Gastrocnemius medialis (tissue), 4 donors: ENCODE data around the gene MLXIP.

Experiments
- POLR2A ChIP-seq, 2 donors: fragments of 450-650 bp; IDR thresholded peaks; one replicate each; pipeline ENCODE4 v1.6.1; 2017; ENCODE audit warnings: antibody characterized with exemption in 2 of 2, mild to moderate bottlenecking in 2 of 2, moderate library complexity in 2 of 2
- TF ChIP-seq, protein P1 (sequence below), 5 experiments: fragments of 450-650 bp in 3 of 5; fragments of 200-600 bp in 2 of 5; sonication (generic) in 2 of 5; IDR thresholded peaks in 4 of 5; conservative IDR thresholded peaks in 1 of 5; 1 replicate in 4 of 5; 2 replicates in 1 of 5; pipeline ENCODE4 v1.5.1; 2016 to 2019; ENCODE audit warnings: antibody characterized with exemption in 5 of 5, mild to moderate bottlenecking in 3 of 5, moderate library complexity in 3 of 5

GRCh38 chr12:122127839-122128238, 49.3 kb downstream of the MLXIP start:
- TF ChIP-seq, protein P1, sequence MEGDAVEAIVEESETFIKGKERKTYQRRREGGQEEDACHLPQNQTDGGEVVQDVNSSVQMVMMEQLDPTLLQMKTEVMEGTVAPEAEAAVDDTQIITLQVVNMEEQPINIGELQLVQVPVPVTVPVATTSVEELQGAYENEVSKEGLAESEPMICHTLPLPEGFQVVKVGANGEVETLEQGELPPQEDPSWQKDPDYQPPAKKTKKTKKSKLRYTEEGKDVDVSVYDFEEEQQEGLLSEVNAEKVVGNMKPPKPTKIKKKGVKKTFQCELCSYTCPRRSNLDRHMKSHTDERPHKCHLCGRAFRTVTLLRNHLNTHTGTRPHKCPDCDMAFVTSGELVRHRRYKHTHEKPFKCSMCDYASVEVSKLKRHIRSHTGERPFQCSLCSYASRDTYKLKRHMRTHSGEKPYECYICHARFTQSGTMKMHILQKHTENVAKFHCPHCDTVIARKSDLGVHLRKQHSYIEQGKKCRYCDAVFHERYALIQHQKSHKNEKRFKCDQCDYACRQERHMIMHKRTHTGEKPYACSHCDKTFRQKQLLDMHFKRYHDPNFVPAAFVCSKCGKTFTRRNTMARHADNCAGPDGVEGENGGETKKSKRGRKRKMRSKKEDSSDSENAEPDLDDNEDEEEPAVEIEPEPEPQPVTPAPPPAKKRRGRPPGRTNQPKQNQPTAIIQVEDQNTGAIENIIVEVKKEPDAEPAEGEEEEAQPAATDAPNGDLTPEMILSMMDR (IDR thresholded peaks at IDR 0.05 in 4 of 5, conservative IDR thresholded peaks at IDR 0.05 in 1 of 5) = no peak
- TF ChIP-seq POLR2A (IDR thresholded peaks at IDR 0.05) = no peak
